IMR-90 (cell line): ENCODE data around the gene PYGB. TPM values are rescaled to one million over a fixed set of nuclear protein-coding genes. Genes with fewer than 3 reads are reported as not detected.

Experiments
- ATAC-seq: fragments of 200-7000 bp; cut with Tn5 transposase; 2 replicates; pipeline ENCODE4 v1.9.1; 2020; ENCODE audit warnings: low read depth, mild to moderate bottlenecking, moderate library complexity
- BruUV-seq: library from RNA; stranded (reverse); fragments of 400-500 nt; replicated peaks from 2 replicates; lab custom pipeline; 2021; lab: Mats Ljungman, UMichigan
- CTCF ChIA-PET: fragments of 300-600 bp; formaldehyde crosslinking; extraction: SDS; loops from one replicate; lab custom pipeline; 2021; ENCODE audit warnings: antibody characterized with exemption; lab: Yijun Ruan, JAX
- POLR2A ChIA-PET: fragments of 300-600 bp; sonication (Branson Sonifier 250); formaldehyde crosslinking; loops from one replicate; lab custom pipeline; 2022; ENCODE audit warnings: antibody characterized with exemption; ENCODE audit not compliant: unreplicated experiment; lab: Charles Lee
- DNase-seq: peaks from one replicate; pipeline ENCODE4 v3.0.0; 2013
- H2AFZ ChIP-seq: replicated peaks from 2 replicates; pipeline ENCODE3; 2013; ENCODE audit warnings: low read length, mild to moderate bottlenecking; ENCODE audit not compliant: poor library complexity
- H2AK5ac ChIP-seq: 2 replicates; pipeline ENCODE4 v1.6.1; 2013; ENCODE audit warnings: low read depth, low read length, inconsistent platforms
- H2AK9ac ChIP-seq: replicated peaks from 2 replicates; pipeline ENCODE3; 2013; ENCODE audit warnings: mild to moderate bottlenecking, low read depth, low read length, moderate library complexity; ENCODE audit not compliant: poor library complexity
- H2BK120ac ChIP-seq: 2 replicates; pipeline ENCODE4 v1.6.1; 2013; ENCODE audit warnings: low read depth, low read length, inconsistent platforms
- H2BK15ac ChIP-seq: 3 replicates; pipeline ENCODE4 v1.6.1; 2013; ENCODE audit warnings: low read depth, low read length, inconsistent platforms
- H2BK20ac ChIP-seq: 2 replicates; pipeline ENCODE4 v1.6.1; 2013; ENCODE audit warnings: low read depth, mild to moderate bottlenecking, inconsistent platforms, low read length, moderate library complexity
- H2BK5ac ChIP-seq: 2 replicates; pipeline ENCODE4 v1.6.1; 2013; ENCODE audit warnings: mild to moderate bottlenecking, low read depth, low read length, inconsistent platforms; ENCODE audit not compliant: poor library complexity, severe bottlenecking
- H3K14ac ChIP-seq: replicated peaks from 2 replicates; pipeline ENCODE4 v1.6.1; 2013; ENCODE audit warnings: low read depth, low read length, inconsistent platforms
- H3K18ac ChIP-seq: 2 replicates; pipeline ENCODE4 v1.6.1; 2013; ENCODE audit warnings: low read depth, low read length, control low read depth
- H3K23ac ChIP-seq: 2 replicates; pipeline ENCODE4 v1.6.1; 2013; ENCODE audit warnings: low read depth, low read length, inconsistent platforms
- H3K27ac ChIP-seq: 2 replicates; pipeline ENCODE4 v1.5.1; 2013; ENCODE audit warnings: mild to moderate bottlenecking, control low read depth, low read length; ENCODE audit not compliant: insufficient read depth
- H3K27me3 ChIP-seq: 2 replicates; pipeline ENCODE4 v1.6.1; 2013; ENCODE audit warnings: low read length; ENCODE audit not compliant: control insufficient read depth, insufficient read depth
- H3K36me3 ChIP-seq: 2 replicates; pipeline ENCODE4 v1.6.1; 2013; ENCODE audit warnings: low read length, mixed read lengths; ENCODE audit not compliant: control insufficient read depth, insufficient read depth
- H3K4ac ChIP-seq: 2 replicates; pipeline ENCODE4 v1.6.1; 2013; ENCODE audit warnings: low read depth, low read length, inconsistent platforms
- H3K4me1 ChIP-seq: 2 replicates; pipeline ENCODE4 v1.6.1; 2013; ENCODE audit warnings: low read length, mixed read lengths; ENCODE audit not compliant: control insufficient read depth, insufficient read depth
- H3K4me2 ChIP-seq: 2 replicates; pipeline ENCODE4 v1.6.1; 2013; ENCODE audit warnings: low read depth, mild to moderate bottlenecking, control low read depth, low read length, moderate library complexity
- H3K4me3 ChIP-seq: 2 replicates; pipeline ENCODE4 v1.5.1; 2013; ENCODE audit warnings: low read depth, mild to moderate bottlenecking, control low read depth, low read length, moderate library complexity; ENCODE audit not compliant: insufficient read depth
- H3K56ac ChIP-seq: 2 replicates; pipeline ENCODE4 v1.6.1; 2013; ENCODE audit warnings: low read length, inconsistent platforms; ENCODE audit not compliant: insufficient read depth; ENCODE audit errors: extremely low read depth
- H3K79me1 ChIP-seq, 2 experiments: 2 replicates each; pipeline ENCODE4 v1.6.1; 2013; ENCODE audit warnings: low read length in 2 of 2, inconsistent platforms in 1 of 2, low read depth in 1 of 2
- H3K9ac ChIP-seq: 2 replicates; pipeline ENCODE4 v1.6.1; 2013; ENCODE audit warnings: low read depth, low read length, control low read depth
- H3K9me1 ChIP-seq: 2 replicates; pipeline ENCODE4 v1.6.1; 2013; ENCODE audit warnings: low read length, inconsistent platforms; ENCODE audit not compliant: insufficient read depth
- H3K9me3 ChIP-seq: 2 replicates; pipeline ENCODE4 v1.6.1; 2013; ENCODE audit warnings: low read length; ENCODE audit not compliant: control insufficient read depth, insufficient read depth
- H4K20me1 ChIP-seq: 2 replicates; pipeline ENCODE4 v1.6.1; 2013; ENCODE audit warnings: low read length, inconsistent platforms; ENCODE audit not compliant: insufficient read depth
- H4K5ac ChIP-seq: 2 replicates; pipeline ENCODE4 v1.6.1; 2013; ENCODE audit warnings: mild to moderate bottlenecking, low read depth, low read length, control low read depth
- H4K8ac ChIP-seq, 2 experiments: 2 replicates each; pipeline ENCODE4 v1.6.1; 2013; ENCODE audit warnings: low read depth in 2 of 2, low read length in 2 of 2, control low read depth in 1 of 2, inconsistent platforms in 1 of 2
- H4K91ac ChIP-seq: 2 replicates; pipeline ENCODE4 v1.6.1; 2013; ENCODE audit warnings: low read depth, low read length, inconsistent platforms; ENCODE audit not compliant: insufficient read depth
- BHLHE40 ChIP-seq: fragments of 150-350 bp; IDR thresholded peaks from 2 replicates; pipeline ENCODE4 v1.6.1; 2016; ENCODE audit warnings: mild to moderate bottlenecking, low read depth, low read length
- CEBPB ChIP-seq: IDR thresholded peaks from 2 replicates; pipeline ENCODE4 v1.6.1; 2012; ENCODE audit warnings: low read depth, low read length, improper control_type of control experiment
- CHD1 ChIP-seq: IDR thresholded peaks from 2 replicates; pipeline ENCODE4 v1.6.1; 2012; ENCODE audit warnings: low read depth, low read length, improper control_type of control experiment
- FOS ChIP-seq: fragments of 150-350 bp; IDR thresholded peaks from 2 replicates; pipeline ENCODE4 v1.6.1; 2016; ENCODE audit warnings: low read depth, low read length
- MAFK ChIP-seq: IDR thresholded peaks from 2 replicates; pipeline ENCODE4 v1.6.1; 2012; ENCODE audit warnings: low read depth, low read length, improper control_type of control experiment
- MAZ ChIP-seq: IDR thresholded peaks from 2 replicates; pipeline ENCODE4 v1.6.1; 2012; ENCODE audit warnings: low read depth, mild to moderate bottlenecking, low read length, improper control_type of control experiment, moderate library complexity, borderline replicate concordance
- MXI1 ChIP-seq: IDR thresholded peaks from 2 replicates; pipeline ENCODE4 v1.6.1; 2012; ENCODE audit warnings: low read depth, mild to moderate bottlenecking, low read length, moderate library complexity, borderline replicate concordance
- POLR2A ChIP-seq: IDR thresholded peaks from 2 replicates; pipeline ENCODE4 v1.6.1; 2012; ENCODE audit warnings: mild to moderate bottlenecking, low read depth, low read length
- RAD21 ChIP-seq: IDR thresholded peaks from 2 replicates; pipeline ENCODE4 v1.6.1; 2012; ENCODE audit warnings: low read length, improper control_type of control experiment
- RFX5 ChIP-seq: IDR thresholded peaks from 2 replicates; pipeline ENCODE4 v1.8.0; 2012; ENCODE audit warnings: low read depth, mild to moderate bottlenecking, low read length, moderate library complexity
- SMC3 ChIP-seq: fragments of 150-350 bp; IDR thresholded peaks from 2 replicates; pipeline ENCODE4 v1.6.1; 2016; ENCODE audit warnings: low read depth, mild to moderate bottlenecking, antibody characterized with exemption, low read length, moderate library complexity
- WGBS, 2 experiments: methylation state at CpG; one replicate each; pipeline versions ENCODE4 v1.1.5 to v1.1.7; 2013; ENCODE audit warnings: missing lambda C conversion rate in 2 of 2; ENCODE audit not compliant: insufficient read length in 1 of 2; ENCODE audit errors: extremely low coverage in 2 of 2; 5-methylcytosine and 5-hydroxymethylcytosine counted together
- dilution Hi-C: fragments of 300-500 bp; cut with HindIII; formaldehyde crosslinking; loops from one replicate; pipeline ENCODE4 v1.14.3; 2018; ENCODE audit warnings: low sequenced_read_pairs; ENCODE audit not compliant: unreplicated experiment
- in situ Hi-C: fragments of 300-500 bp; cut with MboI; formaldehyde crosslinking; loops from 3 replicates; pipeline ENCODE4 v1.14.3; 2019; ENCODE audit warnings: low sequenced_read_pairs, inconsistent platforms, mixed read lengths
- intact Hi-C: fragments of 100-400 bp; cut with micrococcal nuclease; formaldehyde crosslinking; loops from 2 replicates; pipeline ENCODE4 v1.10.0; 2022
- polyA plus RNA-seq, 3 experiments: library from polyadenylated mRNA; depleted of rRNA; stranded (reverse); fragments of >200 nt; gene quantifications; 2 replicates each; pipeline ENCODE4 v1.2.3, GENCODE V29; 2012; ENCODE audit warnings: low replicate concordance in 1 of 3
- total RNA-seq: library from RNA; depleted of rRNA; stranded (reverse); fragments of >200 nt; gene quantifications from 2 replicates; pipeline ENCODE4 v1.2.3, GENCODE V29; 2012
- TF ChIP-seq, protein P1 (sequence below): fragments of 150-350 bp; IDR thresholded peaks from 2 replicates; pipeline ENCODE4 v1.6.1; 2017; ENCODE audit warnings: mild to moderate bottlenecking, antibody characterized with exemption, low read length, low read depth
- TF ChIP-seq, protein P2 (sequence below): conservative IDR thresholded peaks from 2 replicates; pipeline ENCODE4 v1.5.1; 2012; ENCODE audit warnings: mild to moderate bottlenecking, low read depth, low read length, improper control_type of control experiment
- TF ChIP-seq, protein P3 (sequence below): fragments of 150-350 bp; IDR thresholded peaks from 2 replicates; pipeline ENCODE4 v1.6.1; 2016; ENCODE audit warnings: low read depth, mild to moderate bottlenecking, low read length, moderate library complexity, borderline replicate concordance

PYGB gene
- total and polyA plus RNA-seq, 2 of the 4 experiments (the other 2 are of a cell fraction), result 72.4 to 83.1 TPM

DNA sequence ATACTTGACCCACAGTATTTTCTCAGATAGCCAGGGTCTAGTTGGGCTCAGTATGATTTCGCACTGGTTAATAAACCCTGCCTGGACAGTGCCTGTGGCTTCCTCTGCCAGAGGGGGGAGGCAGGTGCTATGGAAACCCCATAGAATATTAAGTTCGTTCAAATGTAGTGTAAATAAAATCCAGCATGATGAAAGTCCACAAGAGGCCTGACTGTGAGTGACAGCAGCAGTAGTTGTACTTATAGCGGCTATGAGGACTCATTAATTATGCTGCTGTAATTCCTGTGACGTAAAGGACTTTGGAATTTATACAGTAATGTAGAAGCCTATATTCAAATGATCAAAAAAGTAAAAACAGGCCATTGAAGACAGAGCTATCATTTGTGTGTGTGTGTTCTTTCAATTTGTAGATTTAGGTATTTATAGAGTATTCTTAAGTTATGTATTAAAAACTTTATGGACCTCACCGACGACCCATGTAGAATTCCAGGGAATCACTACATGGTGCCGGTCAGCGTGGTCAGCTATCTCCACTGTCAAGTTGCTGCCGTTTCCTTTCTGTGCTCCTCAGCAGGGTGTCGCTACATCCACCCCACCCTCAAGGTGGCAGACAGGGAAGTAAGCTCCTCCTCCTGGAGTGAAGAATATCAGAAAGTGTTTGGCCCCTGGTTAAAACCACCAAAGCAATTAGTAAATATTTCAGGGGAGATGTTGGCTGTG is 10.0 kb downstream of the PYGB start (continued):
- TF ChIP-seq RFX5, result no peak

DNA sequence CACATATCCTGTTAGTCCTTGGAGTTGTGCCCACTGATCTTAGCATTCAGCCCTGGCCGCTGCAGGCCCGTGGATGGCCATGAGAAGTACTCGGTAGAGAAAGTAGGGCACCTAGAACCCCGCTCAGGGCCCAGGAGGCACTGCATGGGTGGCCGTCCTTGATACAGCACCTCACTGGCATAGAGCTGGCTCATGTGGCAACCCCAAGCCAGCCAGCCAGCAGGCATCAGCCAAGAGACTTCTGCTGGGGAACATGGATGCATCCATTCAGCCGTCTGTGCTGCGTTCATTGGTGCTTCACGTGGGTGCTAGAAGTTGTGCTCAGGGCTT is 10.6 kb downstream of the PYGB start:
- TF ChIP-seq MAFK (no peak), MAZ (no peak), CEBPB (no peak), RAD21 (no peak), CHD1 (no peak), SMC3 (no peak), FOS (no peak), RFX5 (no peak), BHLHE40 (no peak), POLR2A (no peak), MXI1 (no peak)
- TF ChIP-seq, protein P1, sequence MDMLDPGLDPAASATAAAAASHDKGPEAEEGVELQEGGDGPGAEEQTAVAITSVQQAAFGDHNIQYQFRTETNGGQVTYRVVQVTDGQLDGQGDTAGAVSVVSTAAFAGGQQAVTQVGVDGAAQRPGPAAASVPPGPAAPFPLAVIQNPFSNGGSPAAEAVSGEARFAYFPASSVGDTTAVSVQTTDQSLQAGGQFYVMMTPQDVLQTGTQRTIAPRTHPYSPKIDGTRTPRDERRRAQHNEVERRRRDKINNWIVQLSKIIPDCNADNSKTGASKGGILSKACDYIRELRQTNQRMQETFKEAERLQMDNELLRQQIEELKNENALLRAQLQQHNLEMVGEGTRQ, result no peak
- TF ChIP-seq, protein P2, sequence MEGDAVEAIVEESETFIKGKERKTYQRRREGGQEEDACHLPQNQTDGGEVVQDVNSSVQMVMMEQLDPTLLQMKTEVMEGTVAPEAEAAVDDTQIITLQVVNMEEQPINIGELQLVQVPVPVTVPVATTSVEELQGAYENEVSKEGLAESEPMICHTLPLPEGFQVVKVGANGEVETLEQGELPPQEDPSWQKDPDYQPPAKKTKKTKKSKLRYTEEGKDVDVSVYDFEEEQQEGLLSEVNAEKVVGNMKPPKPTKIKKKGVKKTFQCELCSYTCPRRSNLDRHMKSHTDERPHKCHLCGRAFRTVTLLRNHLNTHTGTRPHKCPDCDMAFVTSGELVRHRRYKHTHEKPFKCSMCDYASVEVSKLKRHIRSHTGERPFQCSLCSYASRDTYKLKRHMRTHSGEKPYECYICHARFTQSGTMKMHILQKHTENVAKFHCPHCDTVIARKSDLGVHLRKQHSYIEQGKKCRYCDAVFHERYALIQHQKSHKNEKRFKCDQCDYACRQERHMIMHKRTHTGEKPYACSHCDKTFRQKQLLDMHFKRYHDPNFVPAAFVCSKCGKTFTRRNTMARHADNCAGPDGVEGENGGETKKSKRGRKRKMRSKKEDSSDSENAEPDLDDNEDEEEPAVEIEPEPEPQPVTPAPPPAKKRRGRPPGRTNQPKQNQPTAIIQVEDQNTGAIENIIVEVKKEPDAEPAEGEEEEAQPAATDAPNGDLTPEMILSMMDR, result no peak
- TF ChIP-seq, protein P3, sequence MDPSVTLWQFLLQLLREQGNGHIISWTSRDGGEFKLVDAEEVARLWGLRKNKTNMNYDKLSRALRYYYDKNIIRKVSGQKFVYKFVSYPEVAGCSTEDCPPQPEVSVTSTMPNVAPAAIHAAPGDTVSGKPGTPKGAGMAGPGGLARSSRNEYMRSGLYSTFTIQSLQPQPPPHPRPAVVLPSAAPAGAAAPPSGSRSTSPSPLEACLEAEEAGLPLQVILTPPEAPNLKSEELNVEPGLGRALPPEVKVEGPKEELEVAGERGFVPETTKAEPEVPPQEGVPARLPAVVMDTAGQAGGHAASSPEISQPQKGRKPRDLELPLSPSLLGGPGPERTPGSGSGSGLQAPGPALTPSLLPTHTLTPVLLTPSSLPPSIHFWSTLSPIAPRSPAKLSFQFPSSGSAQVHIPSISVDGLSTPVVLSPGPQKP, result no peak
- BruUV-seq, result no TSS peak
- Histone ChIP-seq H3K36me3 (peaks cover 24% of the 10 kb centered on the region), H4K5ac (no peak overlapping the region), H4K20me1 (peaks cover 61% of the 10 kb centered on the region), H3K27me3 (no peaks in the 10 kb centered on the region), H3K4me2 (no peak overlapping the region), H3K23ac (no peak overlapping the region), H3K56ac (no peak overlapping the region), H3K14ac (no peak overlapping the region), H3K9me3 (no peaks in the 10 kb centered on the region), H2BK120ac (no peak overlapping the region), H3K79me1 (peaks cover 34 to 69% of the 10 kb centered on the region in 2 experiments), H3K9me1 (peaks cover 24% of the 10 kb centered on the region; the same call in 1 of the 2 replicates), H4K91ac (no peak overlapping the region), H3K9ac (no peak overlapping the region), H2BK15ac (no peak overlapping the region), H4K8ac (no peak overlapping the region), H3K27ac (no peak overlapping the region), H3K4me1 (peaks cover 5% of the 10 kb centered on the region), H3K18ac (no peak overlapping the region), H2AK5ac (no peak overlapping the region), H2AK9ac (no peak overlapping the region), H3K4me3 (no peak overlapping the region), H2BK20ac (no peak overlapping the region), H2AFZ (no peak overlapping the region), H3K4ac (no peak overlapping the region), H2BK5ac (no peak overlapping the region)
- ATAC-seq (no peak), DNase-seq (no peak)
- CTCF ChIA-PET, result no interaction called here
- dilution Hi-C loops (no loop called here), in situ Hi-C loops (loop anchor here (10.0 to 25.0 kb wide), 5 partner anchors 64 to 1621 kb away; partner anchors contain the start of genes APMAP, CST3 and ENTPD6), intact Hi-C loops (no loop called here)
- 83% methylated on average over 5 of the region's 8 CpGs; no CpG with 5 or more reads in 1 of the 2 experiments for WGBS, 2 experiments
- POLR2A ChIA-PET, result no interaction called here
